CD4-positive, alpha-beta T cell treated with Interleukin-6 for 4 hours (primary cell): Measurements from ENCODE around the gene SYNPO.

ENCODE experiments used
- DNase-seq: peaks from one replicate; pipeline ENCODE4 v3.0.0-alpha.2; 2020; ENCODE audit warnings: mixed read lengths

SYNPO gene, protein sequence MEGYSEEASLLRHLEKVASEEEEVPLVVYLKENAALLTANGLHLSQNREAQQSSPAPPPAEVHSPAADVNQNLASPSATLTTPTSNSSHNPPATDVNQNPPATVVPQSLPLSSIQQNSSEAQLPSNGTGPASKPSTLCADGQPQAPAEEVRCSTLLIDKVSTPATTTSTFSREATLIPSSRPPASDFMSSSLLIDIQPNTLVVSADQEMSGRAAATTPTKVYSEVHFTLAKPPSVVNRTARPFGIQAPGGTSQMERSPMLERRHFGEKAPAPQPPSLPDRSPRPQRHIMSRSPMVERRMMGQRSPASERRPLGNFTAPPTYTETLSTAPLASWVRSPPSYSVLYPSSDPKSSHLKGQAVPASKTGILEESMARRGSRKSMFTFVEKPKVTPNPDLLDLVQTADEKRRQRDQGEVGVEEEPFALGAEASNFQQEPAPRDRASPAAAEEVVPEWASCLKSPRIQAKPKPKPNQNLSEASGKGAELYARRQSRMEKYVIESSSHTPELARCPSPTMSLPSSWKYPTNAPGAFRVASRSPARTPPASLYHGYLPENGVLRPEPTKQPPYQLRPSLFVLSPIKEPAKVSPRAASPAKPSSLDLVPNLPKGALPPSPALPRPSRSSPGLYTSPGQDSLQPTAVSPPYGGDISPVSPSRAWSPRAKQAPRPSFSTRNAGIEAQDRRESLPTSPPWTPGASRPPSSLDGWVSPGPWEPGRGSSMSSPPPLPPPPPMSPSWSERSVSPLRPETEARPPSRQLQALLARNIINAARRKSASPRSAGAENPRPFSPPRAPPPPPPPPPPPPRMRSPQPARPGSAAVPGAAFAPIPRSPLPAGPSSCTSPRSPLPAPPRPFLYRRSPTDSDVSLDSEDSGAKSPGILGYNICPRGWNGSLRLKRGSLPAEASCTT

DNA sequence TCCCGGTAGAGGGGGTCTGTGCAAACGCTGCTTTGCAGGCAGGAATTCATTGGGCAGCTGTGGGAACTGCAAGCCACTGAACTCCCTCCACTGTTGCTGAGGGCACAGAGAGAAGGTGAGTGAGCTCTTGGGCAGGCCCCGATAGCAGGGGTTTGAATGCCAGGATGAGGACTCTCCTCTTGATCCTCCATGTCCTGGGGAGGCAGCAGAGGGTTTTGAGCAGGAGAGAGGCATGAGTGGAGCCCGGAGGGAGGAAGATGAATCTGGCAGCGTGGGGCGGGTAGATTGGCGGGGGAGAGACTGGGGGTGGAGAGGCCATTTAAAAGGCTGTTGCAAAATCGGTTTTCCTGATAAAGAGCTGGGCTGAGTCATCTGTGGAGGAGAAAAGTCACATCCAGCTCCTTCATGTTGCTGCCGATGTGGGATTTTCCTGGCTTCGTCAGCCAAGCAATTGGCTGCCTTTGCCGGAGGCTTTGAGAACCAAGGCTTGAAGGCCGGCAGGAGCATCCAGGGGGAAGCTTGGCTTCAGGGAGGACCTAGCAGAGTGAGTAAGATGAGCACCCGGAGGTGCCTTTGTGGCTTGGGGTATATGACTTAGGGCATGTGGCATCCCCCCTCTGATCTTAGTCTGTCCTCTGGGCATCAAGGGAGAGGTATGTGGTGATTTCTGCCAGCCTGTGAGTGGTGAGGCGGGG lies at the start of gene SYNPO:
SYNPO (plus strand) TSS at position 350 of the 695 bp plus-strand sequence. CDS start 7,616 bp downstream, outside the sequence.
- DNase-seq, result no peak

GRCh38 chr5:150590979-150591695 lies 49.3 kb upstream of the SYNPO start:
- DNase-seq, result no peak

GRCh38 chr5:150593593-150593992 lies 46.9 kb upstream of the SYNPO start:
- DNase-seq, result no peak

DNA sequence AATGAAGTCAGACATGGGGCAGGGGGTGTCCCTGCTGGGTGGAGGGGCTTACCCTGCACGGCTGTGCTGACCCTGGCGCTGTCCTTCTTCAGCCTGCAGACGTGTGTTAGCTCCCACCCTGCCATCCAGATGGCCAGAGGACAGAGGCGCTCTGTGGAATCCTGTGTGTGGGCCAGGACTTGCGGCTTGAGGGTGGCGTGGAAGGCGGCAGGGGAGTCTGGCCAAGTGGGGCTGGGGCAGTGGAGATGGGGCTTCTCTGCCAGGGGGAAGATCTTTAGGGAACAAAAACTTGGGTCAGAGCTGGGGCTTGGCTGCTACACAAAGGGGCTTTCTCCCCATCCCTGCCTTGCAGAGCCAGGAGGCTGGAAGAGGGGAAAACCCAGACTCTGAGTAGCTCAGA lies 46.5 kb upstream of the SYNPO start:
- DNase-seq, result no peak

GRCh38 chr5:150595466-150596031 lies 44.9 kb upstream of the SYNPO start:
- no peak for DNase-seq

GRCh38 chr5:150596313-150596712 lies 44.1 kb upstream of the SYNPO start:
- DNase-seq, result no peak

DNA sequence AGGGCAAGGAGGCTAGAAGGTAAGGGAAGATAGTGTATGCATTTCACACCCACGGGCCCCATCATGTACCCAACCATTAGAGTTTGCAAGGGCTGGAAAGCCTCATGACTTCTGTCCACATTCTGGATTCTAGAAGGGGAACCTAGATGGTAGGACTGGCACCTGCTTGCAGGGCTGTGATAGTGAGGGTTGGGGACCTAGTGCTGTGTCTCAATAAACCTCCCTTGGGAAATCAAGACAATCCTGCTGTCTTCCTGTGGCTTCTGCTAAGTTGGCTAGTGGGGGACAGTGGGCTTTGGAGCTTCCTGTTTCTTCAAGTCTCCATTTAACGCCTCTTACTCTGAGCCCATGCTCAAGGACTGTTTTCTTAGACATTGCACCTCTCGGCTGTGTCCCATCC lies 43.6 kb upstream of the SYNPO start:
- no peak for DNase-seq

DNA sequence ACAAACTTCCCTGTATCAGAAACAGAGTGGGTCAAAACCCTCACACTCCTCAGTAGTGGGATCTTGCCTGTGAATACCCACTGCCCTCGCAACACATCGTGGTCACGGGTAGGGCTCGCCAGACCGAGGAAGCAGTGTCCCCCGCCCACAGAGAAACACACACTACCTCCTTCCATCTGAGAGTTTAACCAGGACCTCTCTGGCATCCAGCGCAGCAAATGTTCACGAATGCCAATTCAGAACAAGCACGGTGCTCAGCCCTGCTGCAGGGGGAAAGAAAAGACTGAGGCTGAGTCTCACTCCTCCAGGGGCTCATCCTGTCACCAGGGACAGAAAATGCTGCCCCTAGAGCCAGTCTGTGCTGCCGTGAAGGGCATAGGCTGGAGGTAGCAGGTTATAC lies 42.5 kb upstream of the SYNPO start:
- DNase-seq, result no peak

- no peak for DNase-seq
These were observed 41.6 kb upstream of the SYNPO start for GRCh38 chr5:150598821-150599273.

GRCh38 chr5:150599281-150599680 lies 41.2 kb upstream of the SYNPO start:
- no peak for DNase-seq

- DNase-seq, result no peak
These were observed 40.4 kb upstream of the SYNPO start for GRCh38 chr5:150599917-150600511.

DNA sequence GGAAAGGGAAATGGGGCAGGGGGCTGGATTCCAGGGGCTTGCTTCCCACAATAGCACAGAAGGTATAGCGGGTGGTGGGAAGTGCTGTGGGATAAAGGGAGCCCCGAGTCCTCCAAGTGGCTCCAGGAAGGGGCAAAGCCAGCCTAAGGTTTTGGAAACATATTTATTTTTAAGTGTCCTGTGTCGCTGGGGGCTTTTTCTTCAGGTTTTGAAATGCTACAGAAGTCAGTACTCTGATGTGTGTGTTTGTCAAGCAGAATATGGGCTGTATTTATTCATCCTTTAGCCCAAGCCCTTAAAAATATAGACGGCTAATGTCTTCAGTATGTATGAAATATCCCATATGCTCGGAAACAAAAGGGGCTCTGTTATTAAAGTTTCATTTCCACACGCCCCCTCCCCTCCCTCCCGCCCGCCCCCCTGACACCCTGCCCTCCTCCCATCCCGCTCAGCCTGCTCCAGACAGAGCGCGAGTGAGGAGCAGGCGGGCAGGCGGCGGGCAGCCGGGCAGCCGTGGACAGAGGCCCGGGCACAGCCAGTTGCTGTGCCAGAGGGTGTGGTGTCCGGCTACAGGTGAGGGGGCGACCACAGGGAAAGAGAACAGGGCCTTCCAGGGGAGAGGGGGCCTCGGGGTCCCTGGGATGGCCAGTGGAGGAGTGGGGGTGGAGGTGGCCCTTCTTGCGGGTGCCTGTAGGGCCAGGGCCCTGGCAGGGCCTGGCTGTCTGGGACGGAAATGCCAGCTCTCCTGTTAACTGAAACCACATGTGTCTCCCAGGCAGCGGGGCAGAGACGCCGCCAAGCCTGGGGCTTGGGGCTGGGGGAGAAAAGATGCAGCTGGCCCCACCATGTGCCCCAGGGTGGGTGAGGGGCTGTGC lies 39.6 kb upstream of the SYNPO start:
- no peak for DNase-seq

DNA sequence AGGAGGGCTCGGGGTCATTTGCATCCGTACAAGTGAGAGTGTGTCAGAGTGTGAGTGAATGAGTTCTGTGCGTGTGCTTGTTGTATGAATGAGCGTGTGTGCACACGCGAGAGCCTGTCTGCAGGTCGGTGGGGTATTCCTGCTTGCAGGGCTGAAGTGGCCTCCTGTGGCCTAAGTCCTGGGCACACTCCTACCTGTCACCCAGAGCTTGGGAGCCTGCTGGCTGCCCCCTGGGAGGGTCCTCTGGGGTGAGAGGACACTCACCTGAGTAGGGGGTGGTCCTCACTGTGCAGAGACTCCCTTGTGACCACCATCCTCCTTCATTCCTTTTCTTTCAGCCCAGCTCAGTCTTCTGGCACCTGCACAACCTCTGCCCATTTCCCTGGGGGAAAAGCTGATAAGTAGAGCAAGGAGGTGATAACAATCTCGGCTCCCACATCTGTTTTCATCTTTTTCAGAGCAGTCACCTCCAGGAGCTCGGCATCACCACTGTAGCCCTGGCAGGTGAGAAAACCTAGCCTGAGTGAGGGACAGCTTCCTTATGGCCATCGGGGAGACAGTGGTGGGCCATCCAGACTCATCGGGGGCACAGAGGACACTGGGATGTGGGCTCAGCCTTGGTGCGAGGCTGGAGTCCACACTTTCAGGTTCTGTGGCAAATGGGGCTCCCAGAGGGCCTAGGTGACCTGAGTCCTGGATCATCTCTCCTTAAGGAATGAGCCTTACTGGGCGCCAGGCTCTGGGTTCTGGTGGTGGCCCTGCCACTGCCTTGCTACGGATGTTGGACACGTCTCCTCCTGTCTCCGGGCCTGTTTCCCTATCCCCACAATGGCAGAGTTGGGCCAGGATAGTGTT lies 38.7 kb upstream of the SYNPO start:
- no peak for DNase-seq

DNA sequence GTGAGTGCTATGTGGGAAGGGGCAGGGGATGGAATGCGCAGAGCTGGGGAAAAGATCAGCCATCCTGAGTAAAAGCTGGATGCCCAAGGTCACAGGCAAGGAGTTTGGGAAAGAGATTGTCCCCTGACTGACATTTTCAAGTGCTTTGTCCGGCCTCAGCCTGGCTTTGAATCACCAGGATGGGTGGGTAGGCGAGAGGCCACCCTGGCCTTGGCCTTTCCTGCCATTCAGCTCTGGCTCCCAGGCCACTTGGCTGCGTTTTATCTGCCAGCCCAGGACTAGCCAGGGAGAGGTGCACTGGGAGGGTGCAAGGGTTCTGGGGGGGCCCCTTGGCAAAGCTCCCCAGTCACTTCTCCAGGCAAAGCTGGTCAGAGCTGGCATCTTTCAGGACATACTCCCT lies 37.4 kb upstream of the SYNPO start:
- DNase-seq, result no peak

GRCh38 chr5:150603491-150603890 lies 37.0 kb upstream of the SYNPO start:
- no peak for DNase-seq

GRCh38 chr5:150604010-150604409 lies 36.5 kb upstream of the SYNPO start:
- no peak for DNase-seq

DNA sequence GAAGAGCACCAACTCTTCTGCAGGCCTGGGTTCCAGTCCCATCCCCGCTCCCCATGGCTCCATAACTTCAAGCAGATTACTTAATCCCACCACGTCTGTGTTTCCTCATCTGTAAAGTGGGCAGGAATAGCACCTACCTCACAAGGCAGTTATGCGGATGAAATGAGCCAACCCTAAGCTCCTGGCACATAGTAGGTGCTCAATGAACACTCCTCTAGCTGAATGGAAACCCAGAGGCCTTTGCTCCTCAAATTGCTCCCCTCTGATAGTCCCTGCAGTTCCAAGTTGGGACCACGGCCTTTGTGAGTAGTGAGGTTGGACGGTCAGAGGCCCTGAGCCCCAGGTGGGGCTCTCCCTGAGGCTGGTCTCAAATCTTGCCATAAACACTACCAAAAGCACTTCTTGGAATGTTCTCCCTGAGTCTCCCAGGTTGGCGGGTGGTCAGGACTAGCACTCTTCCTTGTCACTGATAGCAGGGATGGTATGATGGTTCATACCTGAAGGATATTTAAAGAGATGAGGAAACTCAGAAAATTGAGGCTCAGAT lies 35.5 kb upstream of the SYNPO start:
- no peak for DNase-seq

DNA sequence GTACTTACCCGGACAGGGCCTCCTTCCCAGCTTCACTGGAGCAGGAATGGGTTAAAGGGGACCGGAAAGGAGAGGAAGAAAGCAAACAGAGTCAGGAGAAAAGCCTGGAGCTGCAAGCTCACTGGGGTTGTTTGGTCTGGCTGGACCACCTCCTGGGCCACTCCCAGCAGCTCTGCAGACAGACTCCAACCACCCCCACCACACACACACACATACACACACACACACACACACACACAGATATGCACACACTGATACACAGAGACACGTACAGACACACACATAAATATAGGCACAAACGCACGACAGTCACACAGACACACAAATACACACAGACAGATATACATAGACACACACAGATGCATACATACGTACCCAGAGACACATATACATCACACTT lies 34.9 kb upstream of the SYNPO start:
- DNase-seq, result no peak

DNA sequence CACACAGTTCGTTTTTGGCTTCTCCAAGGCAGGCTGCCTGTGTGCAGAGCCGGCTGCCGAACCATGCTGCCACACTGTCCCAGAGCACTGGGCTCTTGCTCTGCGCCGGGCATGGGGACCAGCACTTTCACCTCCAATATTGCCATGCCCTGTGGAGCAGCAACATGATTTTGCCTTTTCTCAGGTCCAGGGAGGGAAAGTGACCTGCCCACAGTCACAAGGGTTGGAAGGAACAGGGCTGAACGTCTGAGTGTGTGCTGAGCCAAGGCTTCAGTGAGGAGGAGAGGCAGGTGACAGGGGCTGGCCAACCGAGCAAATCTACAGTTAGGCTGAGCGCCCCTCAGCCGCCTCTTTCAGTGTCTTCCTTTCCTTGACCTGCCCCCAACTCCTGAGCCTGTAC lies 34.0 kb upstream of the SYNPO start:
- no peak for DNase-seq
